ENCODE results near the gene TRIM41.

The TRIM41 gene

GRCh38 chr5:181230551-181230950 lies 7.5 kb downstream of the TRIM41 start:
- Histone ChIP-seq H3K27me3 (ENCODE audit: insufficient read depth, insufficient read length) (no peaks in the 10 kb centered on the region), H3K4me3 (ENCODE audit: insufficient read length, low read depth) (no peak overlapping the region), H3K9ac (ENCODE audit: insufficient read length, low read depth) (no peak overlapping the region), H3K9me3 (ENCODE audit: insufficient read depth, low read length) (no peaks in the 10 kb centered on the region), H3K4me1 (ENCODE audit: insufficient read depth, insufficient read length) (no peaks in the 10 kb centered on the region), H3K36me3 (ENCODE audit: insufficient read depth, insufficient read length, low read length) (peaks cover 54% of the 10 kb centered on the region)
- DNase-seq (ENCODE audit: low read depth, low spot score) = no peak
- TF ChIP-seq SUZ12 (IDR thresholded peaks at IDR 0.05; ENCODE audit: extremely low read depth, insufficient read depth, insufficient read length) = no peak
- TF ChIP-seq YY1 (IDR thresholded peaks at IDR 0.05; ENCODE audit: insufficient read depth, insufficient read length) = no peak
- TF ChIP-seq ZNF274 (IDR thresholded peaks at IDR 0.05; ENCODE audit: low read depth, low read length) = no peak

GRCh38 chr5:181231432-181231831 lies 8.4 kb downstream of the TRIM41 start:
- no peak overlapping the region for H3K4me3 ChIP-seq (ENCODE audit: insufficient read length, low read depth)
- no peak for DNase-seq (ENCODE audit: low read depth, low spot score)
- no peak overlapping the region for H3K9ac ChIP-seq (ENCODE audit: insufficient read length, low read depth)
- no peaks in the 10 kb centered on the region for H3K9me3 ChIP-seq (ENCODE audit: insufficient read depth, low read length)
- peaks cover 59% of the 10 kb centered on the region for H3K36me3 ChIP-seq (ENCODE audit: insufficient read depth, insufficient read length, low read length)
- H3K27me3 ChIP-seq (ENCODE audit: insufficient read depth, insufficient read length) = no peaks in the 10 kb centered on the region
- no peak for TF ChIP-seq ZNF274 (IDR thresholded peaks at IDR 0.05; ENCODE audit: low read depth, low read length)
- no peak for TF ChIP-seq SUZ12 (IDR thresholded peaks at IDR 0.05; ENCODE audit: extremely low read depth, insufficient read depth, insufficient read length)
- no peak for TF ChIP-seq YY1 (IDR thresholded peaks at IDR 0.05; ENCODE audit: insufficient read depth, insufficient read length)
- H3K4me1 ChIP-seq (ENCODE audit: insufficient read depth, insufficient read length) = no peaks in the 10 kb centered on the region

GRCh38 chr5:181232593-181232992 lies 9.5 kb downstream of the TRIM41 start:
- Histone ChIP-seq H3K36me3 (ENCODE audit: insufficient read depth, insufficient read length, low read length) (peaks cover 69% of the 10 kb centered on the region), H3K9ac (ENCODE audit: insufficient read length, low read depth) (no peak overlapping the region), H3K4me1 (ENCODE audit: insufficient read depth, insufficient read length) (no peaks in the 10 kb centered on the region), H3K4me3 (ENCODE audit: insufficient read length, low read depth) (no peak overlapping the region), H3K27me3 (ENCODE audit: insufficient read depth, insufficient read length) (no peaks in the 10 kb centered on the region), H3K9me3 (ENCODE audit: insufficient read depth, low read length) (no peaks in the 10 kb centered on the region)
- TF ChIP-seq YY1 (IDR thresholded peaks at IDR 0.05; ENCODE audit: insufficient read depth, insufficient read length) (no peak), ZNF274 (IDR thresholded peaks at IDR 0.05; ENCODE audit: low read depth, low read length) (no peak), SUZ12 (IDR thresholded peaks at IDR 0.05; ENCODE audit: extremely low read depth, insufficient read depth, insufficient read length) (no peak)
- DNase-seq (ENCODE audit: low read depth, low spot score) = no peak

- TF ChIP-seq YY1 (IDR thresholded peaks at IDR 0.05; ENCODE audit: insufficient read depth, insufficient read length) (no peak), ZNF274 (IDR thresholded peaks at IDR 0.05; ENCODE audit: low read depth, low read length) (no peak), SUZ12 (IDR thresholded peaks at IDR 0.05; ENCODE audit: extremely low read depth, insufficient read depth, insufficient read length) (no peak)
- Histone ChIP-seq H3K27me3 (ENCODE audit: insufficient read depth, insufficient read length) (no peaks in the 10 kb centered on the region), H3K4me1 (ENCODE audit: insufficient read depth, insufficient read length) (no peaks in the 10 kb centered on the region), H3K36me3 (ENCODE audit: insufficient read depth, insufficient read length, low read length) (peaks cover 75% of the 10 kb centered on the region), H3K9ac (ENCODE audit: insufficient read length, low read depth) (no peak overlapping the region), H3K4me3 (ENCODE audit: insufficient read length, low read depth) (no peak overlapping the region), H3K9me3 (ENCODE audit: insufficient read depth, low read length) (no peaks in the 10 kb centered on the region)
- no peak for DNase-seq (ENCODE audit: low read depth, low spot score)
Measured at GRCh38 chr5:181233088-181233800, 10.2 kb downstream of the TRIM41 start.

GRCh38 chr5:181233801-181234454 lies 10.8 kb downstream of the TRIM41 start:
- TF ChIP-seq ZNF274 (IDR thresholded peaks at IDR 0.05; ENCODE audit: low read depth, low read length) (no peak), YY1 (IDR thresholded peaks at IDR 0.05; ENCODE audit: insufficient read depth, insufficient read length) (no peak), SUZ12 (IDR thresholded peaks at IDR 0.05; ENCODE audit: extremely low read depth, insufficient read depth, insufficient read length) (no peak)
- Histone ChIP-seq H3K4me1 (ENCODE audit: insufficient read depth, insufficient read length) (no peaks in the 10 kb centered on the region), H3K9me3 (ENCODE audit: insufficient read depth, low read length) (no peaks in the 10 kb centered on the region), H3K27me3 (ENCODE audit: insufficient read depth, insufficient read length) (no peaks in the 10 kb centered on the region), H3K4me3 (ENCODE audit: insufficient read length, low read depth) (no peak overlapping the region), H3K36me3 (ENCODE audit: insufficient read depth, insufficient read length, low read length) (peaks cover 82% of the 10 kb centered on the region), H3K9ac (ENCODE audit: insufficient read length, low read depth) (no peak overlapping the region)
- no peak for DNase-seq (ENCODE audit: low read depth, low spot score)

GRCh38 chr5:181234455-181235306 lies 11.6 kb downstream of the TRIM41 start:
- Histone ChIP-seq H3K36me3 (ENCODE audit: insufficient read depth, insufficient read length, low read length) (peaks cover 83% of the 10 kb centered on the region), H3K4me3 (ENCODE audit: insufficient read length, low read depth) (no peak overlapping the region), H3K9me3 (ENCODE audit: insufficient read depth, low read length) (no peaks in the 10 kb centered on the region), H3K9ac (ENCODE audit: insufficient read length, low read depth) (no peak overlapping the region), H3K4me1 (ENCODE audit: insufficient read depth, insufficient read length) (no peaks in the 10 kb centered on the region), H3K27me3 (ENCODE audit: insufficient read depth, insufficient read length) (no peaks in the 10 kb centered on the region)
- TF ChIP-seq ZNF274 (IDR thresholded peaks at IDR 0.05; ENCODE audit: low read depth, low read length) = no peak
- TF ChIP-seq SUZ12 (IDR thresholded peaks at IDR 0.05; ENCODE audit: extremely low read depth, insufficient read depth, insufficient read length) = no peak
- no peak for TF ChIP-seq YY1 (IDR thresholded peaks at IDR 0.05; ENCODE audit: insufficient read depth, insufficient read length)
- no peak for DNase-seq (ENCODE audit: low read depth, low spot score)

- no peak overlapping the region for H3K4me3 ChIP-seq (ENCODE audit: insufficient read length, low read depth)
- TF ChIP-seq ZNF274 (IDR thresholded peaks at IDR 0.05; ENCODE audit: low read depth, low read length) = no peak
- TF ChIP-seq SUZ12 (IDR thresholded peaks at IDR 0.05; ENCODE audit: extremely low read depth, insufficient read depth, insufficient read length) = no peak
- no peak for TF ChIP-seq YY1 (IDR thresholded peaks at IDR 0.05; ENCODE audit: insufficient read depth, insufficient read length)
- H3K4me1 ChIP-seq (ENCODE audit: insufficient read depth, insufficient read length) = no peaks in the 10 kb centered on the region
- peaks cover 83% of the 10 kb centered on the region for H3K36me3 ChIP-seq (ENCODE audit: insufficient read depth, insufficient read length, low read length)
- no peak for DNase-seq (ENCODE audit: low read depth, low spot score)
- H3K27me3 ChIP-seq (ENCODE audit: insufficient read depth, insufficient read length) = no peaks in the 10 kb centered on the region
- H3K9me3 ChIP-seq (ENCODE audit: insufficient read depth, low read length) = no peaks in the 10 kb centered on the region
- H3K9ac ChIP-seq (ENCODE audit: insufficient read length, low read depth) = no peak overlapping the region
Measured at GRCh38 chr5:181235323-181235688, 12.2 kb downstream of the TRIM41 start.
